WTC11 (cell line): ENCODE data around the gene NES. TPM values are rescaled to one million over a fixed set of nuclear protein-coding genes. Genes with fewer than 3 reads are reported as not detected.

Source experiments
- ATAC-seq: fragments of 200-7000 bp; cut with Tn5 transposase; 2 replicates; pipeline ENCODE4 v1.10.0; 2021; ENCODE audit warnings: mild to moderate bottlenecking, moderate library complexity
- CTCF ChIA-PET: fragments of 300-600 bp; sonication (Branson Sonifier 250); formaldehyde crosslinking; loops from one replicate; lab custom pipeline; 2021; ENCODE audit warnings: antibody characterized with exemption; lab: Charles Lee
- POLR2A ChIA-PET: fragments of 350-600 bp; sonication (Branson Sonifier 250); formaldehyde crosslinking; loops from one replicate; lab custom pipeline; 2021; ENCODE audit warnings: antibody characterized with exemption; lab: Charles Lee
- DNase-seq: peaks from one replicate; pipeline ENCODE4 v3.0.0; 2021; ENCODE audit warnings: low spot score
- H3K27ac Mint-ChIP-seq: 2 replicates; pipeline ENCODE4 v1.8.0; 2021; ENCODE audit warnings: mixed read lengths
- H3K27me3 Mint-ChIP-seq: 2 replicates; pipeline ENCODE4 v1.8.0; 2021; ENCODE audit warnings: low read depth, mild to moderate bottlenecking, moderate library complexity, mixed read lengths
- H3K36me3 Mint-ChIP-seq: 2 replicates; pipeline ENCODE4 v1.8.0; 2021; ENCODE audit warnings: mixed read lengths
- H3K4me1 Mint-ChIP-seq: 2 replicates; pipeline ENCODE4 v1.8.0; 2022; ENCODE audit warnings: mixed read lengths
- H3K4me3 Mint-ChIP-seq: 2 replicates; pipeline ENCODE4 v1.8.0; 2021; ENCODE audit warnings: mild to moderate bottlenecking, moderate library complexity, mixed read lengths
- H3K9me3 Mint-ChIP-seq: 2 replicates; pipeline ENCODE4 v1.8.0; 2021; ENCODE audit warnings: mixed read lengths
- ATF1 ChIP-seq: sonication (generic); formaldehyde crosslinking; IDR thresholded peaks from 2 replicates; pipeline ENCODE4 v1.8.1; 2023; ENCODE audit warnings: mild to moderate bottlenecking, moderate library complexity, missing genetic modification reagents
- CBFB ChIP-seq: sonication (generic); formaldehyde crosslinking; IDR thresholded peaks from 2 replicates; pipeline ENCODE4 v1.8.1; 2022; ENCODE audit warnings: mild to moderate bottlenecking, low read depth, missing genetic modification reagents
- EMX1 ChIP-seq: fragments of 250-450 bp; sonication (Bioruptor Pico); IDR thresholded peaks from 2 replicates; pipeline ENCODE4 v1.8.0; 2021; ENCODE audit warnings: mild to moderate bottlenecking
- GABPB1 ChIP-seq: sonication (generic); formaldehyde crosslinking; IDR thresholded peaks from 2 replicates; pipeline ENCODE4 v1.8.1; 2023; ENCODE audit warnings: mild to moderate bottlenecking, missing genetic modification reagents
- GTF2I ChIP-seq: fragments of 250-450 bp; sonication (Bioruptor Pico); conservative IDR thresholded peaks from 2 replicates; pipeline ENCODE4 v1.4.0; 2021; ENCODE audit warnings: mild to moderate bottlenecking
- MYBL2 ChIP-seq: sonication (generic); formaldehyde crosslinking; IDR thresholded peaks from 2 replicates; pipeline ENCODE4 v1.8.1; 2023; ENCODE audit warnings: mild to moderate bottlenecking, moderate library complexity, missing genetic modification reagents
- NFATC4 ChIP-seq: fragments of 250-450 bp; sonication (Bioruptor Pico); IDR thresholded peaks from 2 replicates; pipeline ENCODE4 v1.9.0; 2021; ENCODE audit warnings: mild to moderate bottlenecking
- PRRX2 ChIP-seq: fragments of 250-450 bp; sonication (Bioruptor Pico); IDR thresholded peaks from 2 replicates; pipeline ENCODE4 v1.8.0; 2021; ENCODE audit warnings: mild to moderate bottlenecking
- SMAD4 ChIP-seq: sonication (generic); formaldehyde crosslinking; IDR thresholded peaks from 2 replicates; pipeline ENCODE4 v1.8.0; 2022; ENCODE audit warnings: mild to moderate bottlenecking, missing genetic modification reagents
- total RNA-seq: library from RNA; stranded (reverse); gene quantifications from 3 replicates; pipeline ENCODE4 v1.2.3, GENCODE V29; 2021
- TF ChIP-seq, protein P1 (sequence below): sonication (generic); formaldehyde crosslinking; IDR thresholded peaks from 2 replicates; pipeline ENCODE4 v1.8.1; 2022; ENCODE audit warnings: mild to moderate bottlenecking, missing genetic modification reagents, moderate library complexity, borderline replicate concordance
- TF ChIP-seq, protein P2 (sequence below): fragments of 250-450 bp; sonication (Bioruptor Pico); IDR thresholded peaks from 2 replicates; pipeline ENCODE4 v1.9.0; 2021; ENCODE audit warnings: mild to moderate bottlenecking
- TF ChIP-seq, protein P3 (sequence below): sonication (generic); formaldehyde crosslinking; IDR thresholded peaks from 2 replicates; pipeline ENCODE4 v1.8.1; 2023; ENCODE audit warnings: mild to moderate bottlenecking, missing genetic modification reagents, borderline replicate concordance
- TF ChIP-seq, protein P4 (sequence below): sonication (generic); formaldehyde crosslinking; conservative IDR thresholded peaks from 2 replicates; pipeline ENCODE4 v1.8.1; 2022; ENCODE audit warnings: mild to moderate bottlenecking, missing genetic modification reagents
- TF ChIP-seq, protein P5 (sequence below): sonication (generic); formaldehyde crosslinking; IDR thresholded peaks from 2 replicates; pipeline ENCODE4 v1.8.1; 2023; ENCODE audit warnings: mild to moderate bottlenecking, missing genetic modification reagents
- TF ChIP-seq, protein P6 (sequence below): sonication (generic); formaldehyde crosslinking; IDR thresholded peaks from 2 replicates; pipeline ENCODE4 v1.8.0; 2022; ENCODE audit warnings: mild to moderate bottlenecking, missing genetic modification reagents

The NES gene
- total RNA-seq, 1 experiment from 2014 or later, result 127 TPM

DNA sequence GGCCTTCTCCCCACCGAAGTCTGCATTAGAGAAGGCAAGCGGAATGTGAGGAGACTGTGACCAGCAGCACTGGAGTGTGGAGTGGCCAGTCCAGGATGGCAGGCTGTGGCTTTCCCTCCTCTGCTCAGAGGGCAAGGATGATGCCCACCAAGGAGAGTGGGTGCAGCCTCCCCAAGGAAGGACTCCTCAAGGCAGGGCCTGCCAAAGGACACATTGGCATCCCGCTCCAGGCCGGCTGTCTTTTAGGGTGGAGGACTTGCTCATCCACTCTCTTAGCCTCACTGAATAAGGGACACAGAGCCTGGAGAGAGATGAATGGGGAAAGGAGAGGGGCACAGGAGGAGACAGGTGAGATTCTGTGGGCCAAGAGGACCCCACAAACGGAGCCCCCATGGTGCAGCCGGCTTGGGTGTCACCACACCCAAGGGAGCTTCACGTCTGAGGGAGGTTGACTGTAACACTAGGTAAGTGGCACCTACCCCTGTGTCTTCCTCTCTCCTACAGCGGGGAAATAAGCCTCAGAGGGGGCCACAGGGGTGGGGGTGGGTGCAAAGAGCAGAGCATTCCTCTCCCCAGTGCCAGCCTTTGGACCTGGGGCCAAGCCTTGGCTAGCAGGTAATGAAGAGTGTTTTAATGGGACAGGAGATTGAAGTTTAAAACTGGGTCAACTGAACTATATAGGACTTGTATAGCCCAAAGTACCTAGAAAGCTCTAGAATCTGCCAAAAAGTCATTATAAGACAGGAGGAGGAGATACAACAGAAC lies 4.2 kb upstream of the NES start:
- DNase-seq, result no peak
- no peak for ATAC-seq
- H3K36me3 Mint-ChIP-seq, result no peaks in the 10 kb centered on the region
- TF ChIP-seq, protein P1, sequence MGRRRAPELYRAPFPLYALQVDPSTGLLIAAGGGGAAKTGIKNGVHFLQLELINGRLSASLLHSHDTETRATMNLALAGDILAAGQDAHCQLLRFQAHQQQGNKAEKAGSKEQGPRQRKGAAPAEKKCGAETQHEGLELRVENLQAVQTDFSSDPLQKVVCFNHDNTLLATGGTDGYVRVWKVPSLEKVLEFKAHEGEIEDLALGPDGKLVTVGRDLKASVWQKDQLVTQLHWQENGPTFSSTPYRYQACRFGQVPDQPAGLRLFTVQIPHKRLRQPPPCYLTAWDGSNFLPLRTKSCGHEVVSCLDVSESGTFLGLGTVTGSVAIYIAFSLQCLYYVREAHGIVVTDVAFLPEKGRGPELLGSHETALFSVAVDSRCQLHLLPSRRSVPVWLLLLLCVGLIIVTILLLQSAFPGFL (CRISPR knock-in tag), result no peak
- TF ChIP-seq, protein P2, sequence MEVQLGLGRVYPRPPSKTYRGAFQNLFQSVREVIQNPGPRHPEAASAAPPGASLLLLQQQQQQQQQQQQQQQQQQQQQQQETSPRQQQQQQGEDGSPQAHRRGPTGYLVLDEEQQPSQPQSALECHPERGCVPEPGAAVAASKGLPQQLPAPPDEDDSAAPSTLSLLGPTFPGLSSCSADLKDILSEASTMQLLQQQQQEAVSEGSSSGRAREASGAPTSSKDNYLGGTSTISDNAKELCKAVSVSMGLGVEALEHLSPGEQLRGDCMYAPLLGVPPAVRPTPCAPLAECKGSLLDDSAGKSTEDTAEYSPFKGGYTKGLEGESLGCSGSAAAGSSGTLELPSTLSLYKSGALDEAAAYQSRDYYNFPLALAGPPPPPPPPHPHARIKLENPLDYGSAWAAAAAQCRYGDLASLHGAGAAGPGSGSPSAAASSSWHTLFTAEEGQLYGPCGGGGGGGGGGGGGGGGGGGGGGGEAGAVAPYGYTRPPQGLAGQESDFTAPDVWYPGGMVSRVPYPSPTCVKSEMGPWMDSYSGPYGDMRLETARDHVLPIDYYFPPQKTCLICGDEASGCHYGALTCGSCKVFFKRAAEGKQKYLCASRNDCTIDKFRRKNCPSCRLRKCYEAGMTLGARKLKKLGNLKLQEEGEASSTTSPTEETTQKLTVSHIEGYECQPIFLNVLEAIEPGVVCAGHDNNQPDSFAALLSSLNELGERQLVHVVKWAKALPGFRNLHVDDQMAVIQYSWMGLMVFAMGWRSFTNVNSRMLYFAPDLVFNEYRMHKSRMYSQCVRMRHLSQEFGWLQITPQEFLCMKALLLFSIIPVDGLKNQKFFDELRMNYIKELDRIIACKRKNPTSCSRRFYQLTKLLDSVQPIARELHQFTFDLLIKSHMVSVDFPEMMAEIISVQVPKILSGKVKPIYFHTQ (CRISPR knock-in tag), result no peak
- TF ChIP-seq, protein P3, sequence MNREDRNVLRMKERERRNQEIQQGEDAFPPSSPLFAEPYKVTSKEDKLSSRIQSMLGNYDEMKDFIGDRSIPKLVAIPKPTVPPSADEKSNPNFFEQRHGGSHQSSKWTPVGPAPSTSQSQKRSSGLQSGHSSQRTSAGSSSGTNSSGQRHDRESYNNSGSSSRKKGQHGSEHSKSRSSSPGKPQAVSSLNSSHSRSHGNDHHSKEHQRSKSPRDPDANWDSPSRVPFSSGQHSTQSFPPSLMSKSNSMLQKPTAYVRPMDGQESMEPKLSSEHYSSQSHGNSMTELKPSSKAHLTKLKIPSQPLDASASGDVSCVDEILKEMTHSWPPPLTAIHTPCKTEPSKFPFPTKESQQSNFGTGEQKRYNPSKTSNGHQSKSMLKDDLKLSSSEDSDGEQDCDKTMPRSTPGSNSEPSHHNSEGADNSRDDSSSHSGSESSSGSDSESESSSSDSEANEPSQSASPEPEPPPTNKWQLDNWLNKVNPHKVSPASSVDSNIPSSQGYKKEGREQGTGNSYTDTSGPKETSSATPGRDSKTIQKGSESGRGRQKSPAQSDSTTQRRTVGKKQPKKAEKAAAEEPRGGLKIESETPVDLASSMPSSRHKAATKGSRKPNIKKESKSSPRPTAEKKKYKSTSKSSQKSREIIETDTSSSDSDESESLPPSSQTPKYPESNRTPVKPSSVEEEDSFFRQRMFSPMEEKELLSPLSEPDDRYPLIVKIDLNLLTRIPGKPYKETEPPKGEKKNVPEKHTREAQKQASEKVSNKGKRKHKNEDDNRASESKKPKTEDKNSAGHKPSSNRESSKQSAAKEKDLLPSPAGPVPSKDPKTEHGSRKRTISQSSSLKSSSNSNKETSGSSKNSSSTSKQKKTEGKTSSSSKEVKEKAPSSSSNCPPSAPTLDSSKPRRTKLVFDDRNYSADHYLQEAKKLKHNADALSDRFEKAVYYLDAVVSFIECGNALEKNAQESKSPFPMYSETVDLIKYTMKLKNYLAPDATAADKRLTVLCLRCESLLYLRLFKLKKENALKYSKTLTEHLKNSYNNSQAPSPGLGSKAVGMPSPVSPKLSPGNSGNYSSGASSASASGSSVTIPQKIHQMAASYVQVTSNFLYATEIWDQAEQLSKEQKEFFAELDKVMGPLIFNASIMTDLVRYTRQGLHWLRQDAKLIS (CRISPR knock-in tag), result no peak
- TF ChIP-seq, protein P4, sequence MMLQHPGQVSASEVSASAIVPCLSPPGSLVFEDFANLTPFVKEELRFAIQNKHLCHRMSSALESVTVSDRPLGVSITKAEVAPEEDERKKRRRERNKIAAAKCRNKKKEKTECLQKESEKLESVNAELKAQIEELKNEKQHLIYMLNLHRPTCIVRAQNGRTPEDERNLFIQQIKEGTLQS, result no peak
- TF ChIP-seq, protein P5, sequence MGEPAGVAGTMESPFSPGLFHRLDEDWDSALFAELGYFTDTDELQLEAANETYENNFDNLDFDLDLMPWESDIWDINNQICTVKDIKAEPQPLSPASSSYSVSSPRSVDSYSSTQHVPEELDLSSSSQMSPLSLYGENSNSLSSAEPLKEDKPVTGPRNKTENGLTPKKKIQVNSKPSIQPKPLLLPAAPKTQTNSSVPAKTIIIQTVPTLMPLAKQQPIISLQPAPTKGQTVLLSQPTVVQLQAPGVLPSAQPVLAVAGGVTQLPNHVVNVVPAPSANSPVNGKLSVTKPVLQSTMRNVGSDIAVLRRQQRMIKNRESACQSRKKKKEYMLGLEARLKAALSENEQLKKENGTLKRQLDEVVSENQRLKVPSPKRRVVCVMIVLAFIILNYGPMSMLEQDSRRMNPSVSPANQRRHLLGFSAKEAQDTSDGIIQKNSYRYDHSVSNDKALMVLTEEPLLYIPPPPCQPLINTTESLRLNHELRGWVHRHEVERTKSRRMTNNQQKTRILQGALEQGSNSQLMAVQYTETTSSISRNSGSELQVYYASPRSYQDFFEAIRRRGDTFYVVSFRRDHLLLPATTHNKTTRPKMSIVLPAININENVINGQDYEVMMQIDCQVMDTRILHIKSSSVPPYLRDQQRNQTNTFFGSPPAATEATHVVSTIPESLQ (CRISPR knock-in tag), result no peak
- TF ChIP-seq SMAD4 (CRISPR knock-in tag) (no peak), NFATC4 (CRISPR knock-in tag) (no peak), PRRX2 (CRISPR knock-in tag) (no peak), CBFB (no peak)
- CTCF ChIA-PET, result interaction anchor here (1.0 to 17.1 kb wide), 19 partner anchors 8 to 246 kb away, joined by 3 to 1553 read pairs (median 9); partner anchors contain the start of genes BCAN, CRABP2, HAPLN2 and ISG20L2
- POLR2A ChIA-PET, result interaction anchor here (1.1 to 1.3 kb wide), 2 partner anchors 13 to 25 kb away, joined by 3 read pairs; no protein-coding TSS in a partner anchor
- no peaks in the 10 kb centered on the region for H3K9me3 Mint-ChIP-seq
- peaks cover 28% of the 10 kb centered on the region for H3K27me3 Mint-ChIP-seq
- no peak overlapping the region for H3K27ac Mint-ChIP-seq
- H3K4me3 Mint-ChIP-seq, result no peak overlapping the region
- H3K4me1 Mint-ChIP-seq, result peaks cover 37% of the 10 kb centered on the region

DNA sequence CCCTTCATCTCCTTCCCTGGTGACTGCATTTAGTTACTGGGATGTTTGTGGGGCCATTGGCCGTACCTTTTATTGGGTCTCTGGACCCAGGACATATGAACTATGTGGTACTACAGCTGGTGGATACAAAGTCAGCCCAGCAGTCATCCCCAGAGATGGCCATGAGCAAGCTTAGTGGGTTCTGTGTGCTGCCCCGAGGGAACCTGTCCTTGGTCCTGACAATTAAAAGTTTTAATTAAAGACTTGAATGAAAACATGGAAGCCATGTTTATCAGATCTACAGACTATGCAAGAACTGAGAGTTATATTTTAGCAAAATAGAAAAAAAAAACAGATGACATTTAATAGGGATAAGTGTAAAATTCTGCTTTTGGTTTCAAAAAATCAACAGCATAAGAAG lies 2.8 kb upstream of the NES start:
- peaks cover 34% of the 10 kb centered on the region for H3K27me3 Mint-ChIP-seq
- H3K4me1 Mint-ChIP-seq, result peaks cover 48% of the 10 kb centered on the region
- ChIA-PET CTCF (interaction anchor here (1.1 to 17.1 kb wide), 7 partner anchors 11 to 53 kb away, joined by 3 to 1553 read pairs (median 22); partner anchors contain the start of genes BCAN and CRABP2), POLR2A (interaction anchor here (1.3 kb wide), 1 partner anchor 26 kb away, joined by 3 read pairs; no protein-coding TSS in a partner anchor)
- H3K4me3 Mint-ChIP-seq, result no peak overlapping the region
- no peak for DNase-seq
- H3K9me3 Mint-ChIP-seq, result no peaks in the 10 kb centered on the region
- no peak for TF ChIP-seq ATF1 (CRISPR knock-in tag)
- TF ChIP-seq NFATC4 (CRISPR knock-in tag), result no peak
- TF ChIP-seq GTF2I, result no peak
- TF ChIP-seq, protein P6, sequence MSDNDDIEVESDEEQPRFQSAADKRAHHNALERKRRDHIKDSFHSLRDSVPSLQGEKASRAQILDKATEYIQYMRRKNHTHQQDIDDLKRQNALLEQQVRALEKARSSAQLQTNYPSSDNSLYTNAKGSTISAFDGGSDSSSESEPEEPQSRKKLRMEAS (CRISPR knock-in tag), result no peak
- no peak for TF ChIP-seq GABPB1 (CRISPR knock-in tag)
- TF ChIP-seq EMX1, result no peak
- TF ChIP-seq MYBL2, result no peak
- no peaks in the 10 kb centered on the region for H3K36me3 Mint-ChIP-seq
- no peak overlapping the region for H3K27ac Mint-ChIP-seq
- ATAC-seq, result no peak
